DND-41 (cell line): ENCODE measurements around the gene ERCC2.

Experiments
- CTCF ChIP-seq: IDR thresholded peaks from 2 replicates; pipeline ENCODE4 v1.5.1; 2012; ENCODE audit warnings: borderline replicate concordance, low read length, moderate library complexity, mild to moderate bottlenecking; ENCODE audit not compliant: poor library complexity, severe bottlenecking; ENCODE audit errors: extremely low read depth
- EZH2 ChIP-seq: IDR thresholded peaks from 3 replicates; pipeline ENCODE4 v1.6.1; 2012; ENCODE audit warnings: borderline replicate concordance, low read depth, mild to moderate bottlenecking, moderate library complexity, low read length, inconsistent platforms; ENCODE audit not compliant: severe bottlenecking

DNA sequence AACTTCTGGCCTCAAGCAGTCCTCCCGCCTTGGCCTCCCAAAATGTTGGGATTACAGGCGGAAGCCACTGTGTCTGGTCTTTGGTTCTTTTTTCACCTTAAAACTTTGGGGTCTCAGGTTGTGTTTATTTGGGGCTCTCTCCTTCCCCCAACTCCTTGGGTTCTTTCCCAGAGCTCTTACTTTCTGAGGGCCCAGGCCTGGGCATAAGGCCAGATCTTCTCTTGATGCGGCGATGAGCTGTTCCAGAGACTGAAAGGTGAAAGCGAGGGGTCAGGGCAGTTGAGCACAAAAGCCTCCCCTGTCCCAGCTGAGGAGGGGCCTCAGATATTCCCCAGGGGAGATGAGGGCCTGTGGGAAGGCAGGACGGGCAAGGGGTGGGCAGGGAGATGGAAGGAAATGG lies 43.1 kb upstream of the ERCC2 start:
- no peak for TF ChIP-seq CTCF
- no peak for TF ChIP-seq EZH2
